Calu3 (cell line): Measurements from ENCODE around the gene ALDH1A2. TPM values are rescaled to one million over a fixed set of nuclear protein-coding genes. Genes with fewer than 3 reads are reported as not detected.

Source experiments
- BruUV-seq: library from RNA; stranded (reverse); fragments of 400-500 nt; replicated peaks from 2 replicates; lab custom pipeline; 2021; lab: Mats Ljungman, UMichigan
- CTCF ChIA-PET: fragments of 300-600 bp; sonication (Branson Sonifier 250); formaldehyde crosslinking; loops from one replicate; lab custom pipeline; 2022; ENCODE audit warnings: antibody characterized with exemption; lab: Charles Lee
- DNase-seq: peaks from one replicate; pipeline ENCODE4 v3.0.0; 2022
- H3K27ac Mint-ChIP-seq: one replicate; pipeline ENCODE4 v1.8.0; 2022; ENCODE audit warnings: mixed read lengths; ENCODE audit not compliant: unreplicated experiment
- H3K27me3 Mint-ChIP-seq: one replicate; pipeline ENCODE4 v1.8.0; 2022; ENCODE audit warnings: mixed read lengths; ENCODE audit not compliant: unreplicated experiment
- H3K36me3 Mint-ChIP-seq: one replicate; pipeline ENCODE4 v1.8.0; 2022; ENCODE audit warnings: mild to moderate bottlenecking, moderate library complexity, mixed read lengths; ENCODE audit not compliant: insufficient read depth, unreplicated experiment
- H3K4me1 Mint-ChIP-seq: one replicate; pipeline ENCODE4 v1.8.0; 2022; ENCODE audit warnings: mild to moderate bottlenecking, low read depth, mixed read lengths; ENCODE audit not compliant: unreplicated experiment
- H3K4me3 Mint-ChIP-seq: one replicate; pipeline ENCODE4 v1.8.0; 2022; ENCODE audit warnings: mild to moderate bottlenecking, low read depth, moderate library complexity, mixed read lengths; ENCODE audit not compliant: unreplicated experiment
- H3K9me3 Mint-ChIP-seq: one replicate; pipeline ENCODE4 v1.8.0; 2022; ENCODE audit warnings: low read depth, mixed read lengths; ENCODE audit not compliant: unreplicated experiment
- CTCF ChIP-seq: fragments of 200-600 bp; IDR thresholded peaks from one replicate; pipeline ENCODE4 v1.8.0; 2022; ENCODE audit warnings: antibody characterized with exemption; ENCODE audit not compliant: unreplicated experiment
- intact Hi-C: fragments of 100-400 bp; cut with micrococcal nuclease; formaldehyde crosslinking; loops from one replicate; pipeline ENCODE4 v1.10.0; 2022; ENCODE audit not compliant: unreplicated experiment
- total RNA-seq: library from RNA; stranded (reverse); gene quantifications from 2 replicates; pipeline ENCODE4 v1.2.3, GENCODE V29; 2022

The ALDH1A2 gene
- total RNA-seq, 1 experiment from 2014 or later, result 219 TPM

- H3K4me3 Mint-ChIP-seq, result no peak overlapping the region
- no peak for TF ChIP-seq CTCF
- no peaks in the 10 kb centered on the region for H3K27me3 Mint-ChIP-seq
- no TSS peak for BruUV-seq
- CTCF ChIA-PET, result interaction anchor here (0.6 kb wide), 1 partner anchor 1107 kb away, joined by 4 read pairs; no protein-coding TSS in a partner anchor
- no peaks in the 10 kb centered on the region for H3K4me1 Mint-ChIP-seq
- no peak overlapping the region for H3K27ac Mint-ChIP-seq
- H3K36me3 Mint-ChIP-seq, result peaks cover 8% of the 10 kb centered on the region
- H3K9me3 Mint-ChIP-seq, result no peaks in the 10 kb centered on the region
- intact Hi-C loops, result no loop called here
- no peak for DNase-seq
Measured at GRCh38 chr15:58017869-58018268, 47.6 kb downstream of the ALDH1A2 start.

GRCh38 chr15:58016581-58017175, 48.8 kb downstream of the ALDH1A2 start:
- Mint-ChIP-seq H3K4me3 (no peak overlapping the region), H3K27ac (no peak overlapping the region), H3K27me3 (no peaks in the 10 kb centered on the region), H3K9me3 (no peaks in the 10 kb centered on the region), H3K36me3 (peaks cover 8% of the 10 kb centered on the region), H3K4me1 (no peaks in the 10 kb centered on the region)
- BruUV-seq, result no TSS peak
- CTCF ChIA-PET, result interaction anchor here (0.6 kb wide), 1 partner anchor 690 kb away, joined by 3 read pairs; no protein-coding TSS in a partner anchor
- intact Hi-C loops, result no loop called here
- no peak for TF ChIP-seq CTCF
- no peak for DNase-seq

- Mint-ChIP-seq H3K4me3 (no peak overlapping the region), H3K27ac (no peak overlapping the region), H3K27me3 (no peaks in the 10 kb centered on the region), H3K4me1 (no peaks in the 10 kb centered on the region), H3K9me3 (no peaks in the 10 kb centered on the region), H3K36me3 (peaks cover 8% of the 10 kb centered on the region)
- CTCF ChIA-PET, result interaction anchor here (0.5 to 1.1 kb wide), 3 partner anchors 13 to 291 kb away, joined by 3 read pairs; no protein-coding TSS in a partner anchor
- no peak for TF ChIP-seq CTCF
- intact Hi-C loops, result no loop called here
- BruUV-seq, result no TSS peak
- DNase-seq, result no peak
Measured at GRCh38 chr15:58015565-58015964, 49.9 kb downstream of the ALDH1A2 start.

- no peak for DNase-seq
- intact Hi-C loops, result no loop called here
- no peaks in the 10 kb centered on the region for H3K27me3 Mint-ChIP-seq
- no peaks in the 10 kb centered on the region for H3K9me3 Mint-ChIP-seq
- no peak overlapping the region for H3K27ac Mint-ChIP-seq
- no peak for TF ChIP-seq CTCF
- H3K4me1 Mint-ChIP-seq, result no peaks in the 10 kb centered on the region
- CTCF ChIA-PET, result no interaction called here
- BruUV-seq, result no TSS peak
- H3K4me3 Mint-ChIP-seq, result no peak overlapping the region
- peaks cover 8% of the 10 kb centered on the region for H3K36me3 Mint-ChIP-seq
Measured at GRCh38 chr15:58014470-58014869, 51.0 kb downstream of the ALDH1A2 start.
